H1 (cell line): ENCODE measurements around the gene SYT17. TPM values are rescaled to one million over a fixed set of nuclear protein-coding genes. Genes with fewer than 3 reads are reported as not detected.

Experiments used
- polyA plus RNA-seq, 7 experiments: library from polyadenylated mRNA; depleted of rRNA in 3 of 7; stranded (reverse) in 5 of 7; unstranded in 2 of 7; fragments of >200 nt in 5 of 7; fragments of 200-250 nt in 2 of 7; gene quantifications; 1 replicate in 5 of 7; 2 replicates in 1 of 7; 4 replicates in 1 of 7; pipeline versions ENCODE4 v1.2.1 to v1.2.3, GENCODE V29; 2011 to 2013; ENCODE audit warnings: missing spikeins in 2 of 7, mixed read lengths in 2 of 7
- total RNA-seq: library from RNA; stranded (reverse); fragmentation: NEBNext Ultra II Directional; extraction: Animal tissue kit (Norgen Biotek cat#: 25700); gene quantifications from 2 replicates; pipeline ENCODE4 v1.2.1, GENCODE V29; 2021
- TF ChIP-seq, protein P1 (sequence below): IDR thresholded peaks from 2 replicates; pipeline ENCODE4 v1.6.1; 2012; ENCODE audit warnings: inconsistent platforms

The SYT17 gene
- total and polyA plus RNA-seq, 2 of the 8 experiments (the other 6 are each of a cell fraction or from before 2014, with no cell fraction given) = 5.8 to 18.1 TPM

DNA sequence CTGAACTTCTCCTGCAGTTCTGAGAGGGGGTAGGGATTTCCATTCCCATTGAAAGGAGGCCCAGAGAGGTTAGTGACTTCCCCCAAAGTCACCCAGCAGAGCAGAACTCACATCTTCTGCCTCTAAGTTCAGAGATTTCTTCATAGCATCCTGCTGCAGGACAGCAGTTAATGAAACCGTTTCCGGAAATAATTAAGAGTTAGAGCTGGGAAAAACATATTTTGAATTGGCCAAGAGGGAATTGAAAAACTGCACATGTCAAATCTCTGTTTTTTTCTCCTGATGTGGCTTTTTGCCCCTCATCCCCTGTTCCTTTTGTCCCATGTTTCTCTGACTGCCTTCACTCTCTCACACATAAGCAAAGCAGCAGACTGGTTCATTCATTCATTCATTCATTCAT, 27.6 kb upstream of the SYT17 start (continued):
- TF ChIP-seq, protein P1, sequence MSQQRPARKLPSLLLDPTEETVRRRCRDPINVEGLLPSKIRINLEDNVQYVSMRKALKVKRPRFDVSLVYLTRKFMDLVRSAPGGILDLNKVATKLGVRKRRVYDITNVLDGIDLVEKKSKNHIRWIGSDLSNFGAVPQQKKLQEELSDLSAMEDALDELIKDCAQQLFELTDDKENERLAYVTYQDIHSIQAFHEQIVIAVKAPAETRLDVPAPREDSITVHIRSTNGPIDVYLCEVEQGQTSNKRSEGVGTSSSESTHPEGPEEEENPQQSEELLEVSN = no peak
